HG03575 (cell line): ENCODE measurements around the gene DKK3.

Experiments used
- ATAC-seq: cut with Tn5 transposase; IDR thresholded peaks from one replicate; pipeline ENCODE4 v1.9.1; 2021; ENCODE audit not compliant: unreplicated experiment, insufficient number of reproducible peaks, low FRiP score; ENCODE audit errors: extremely low read depth

DKK3 gene

GRCh38 chr11:12008790-12009616 is 577 bp upstream of the DKK3 start:
- ATAC-seq: no peak

- no peak for ATAC-seq
Measured at GRCh38 chr11:12007230-12007593, 1.2 kb downstream of the DKK3 start.

- no peak for ATAC-seq
Measured at GRCh38 chr11:12006552-12007229, 1.7 kb downstream of the DKK3 start.

DNA sequence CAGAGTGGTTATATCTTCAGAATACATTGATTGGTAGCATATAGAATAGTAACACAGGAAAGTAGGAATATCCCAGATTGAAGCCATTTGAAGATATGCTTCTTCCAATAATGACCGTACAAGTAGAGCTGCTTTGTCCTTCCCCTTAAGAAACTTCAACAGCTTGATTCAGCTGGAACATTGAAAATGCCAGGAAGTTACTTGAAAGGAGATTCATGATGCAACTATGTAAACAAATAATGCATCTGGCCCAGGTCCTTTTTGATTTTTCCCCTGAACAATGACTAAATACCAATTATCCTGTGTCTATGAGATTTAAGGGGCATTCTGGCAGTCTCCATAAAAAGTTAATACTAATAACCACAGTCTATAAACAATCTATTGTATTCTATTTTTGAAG is 3.0 kb downstream of the DKK3 start:
- no peak for ATAC-seq

- no peak for ATAC-seq
Measured at GRCh38 chr11:12005061-12005460, 3.4 kb downstream of the DKK3 start.

GRCh38 chr11:12003815-12004214 is 4.6 kb downstream of the DKK3 start:
- no peak for ATAC-seq

DNA sequence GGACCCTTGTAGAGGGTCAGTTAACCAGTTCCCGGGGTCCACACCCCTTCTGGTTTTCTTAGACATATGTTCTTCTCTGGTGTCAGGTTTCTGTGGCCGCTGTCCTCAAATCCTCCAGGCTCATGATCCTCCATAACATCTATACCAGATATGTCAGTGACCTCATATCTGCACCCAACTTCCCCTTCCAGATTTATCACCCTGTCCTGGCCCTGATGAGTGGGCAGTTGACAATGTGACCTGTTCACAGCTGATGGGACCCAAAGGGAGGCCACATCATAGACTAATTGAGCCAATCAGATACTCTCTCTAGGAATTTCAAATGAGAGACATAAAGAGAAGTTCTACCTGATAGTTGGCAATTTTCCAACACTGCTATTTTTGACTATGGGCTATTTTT is 5.1 kb downstream of the DKK3 start:
- no peak for ATAC-seq

DNA sequence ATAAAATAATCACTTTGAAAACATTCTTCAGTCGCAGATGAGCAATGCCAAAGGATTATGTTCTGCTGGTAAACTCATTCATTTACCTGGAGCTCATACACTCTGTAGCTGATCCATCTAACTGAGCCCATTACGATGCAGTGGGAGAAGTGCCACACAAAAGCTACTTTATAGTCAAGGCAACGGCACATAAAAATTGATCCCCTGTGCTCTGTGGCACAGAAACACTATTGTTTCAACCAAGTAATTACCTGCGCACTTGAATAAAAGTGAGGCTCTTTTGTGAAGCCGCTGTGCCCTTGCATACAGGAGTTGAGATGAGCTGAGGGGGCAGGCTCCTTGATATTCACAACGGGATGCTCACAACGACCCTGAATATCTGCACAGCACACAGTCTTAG is 7.2 kb downstream of the DKK3 start:
- ATAC-seq: no peak

GRCh38 chr11:11998091-11998781 is 10.2 kb downstream of the DKK3 start:
- ATAC-seq: no peak

DNA sequence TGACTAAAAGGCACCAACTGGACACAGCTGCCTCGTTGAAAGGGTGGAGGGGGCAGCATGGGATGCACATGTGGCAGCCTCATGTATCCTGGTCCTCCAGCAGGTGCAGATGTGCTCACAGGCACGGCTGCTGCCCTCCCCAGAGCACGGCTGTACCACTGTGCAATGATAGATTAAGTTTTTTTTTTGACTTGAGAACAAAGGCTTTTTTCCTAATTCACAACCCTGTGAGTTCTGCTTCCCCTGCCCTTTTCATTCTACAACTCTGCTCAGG is 11.4 kb downstream of the DKK3 start:
- ATAC-seq: no peak

GRCh38 chr11:11996321-11997048 is 11.9 kb downstream of the DKK3 start:
- ATAC-seq: no peak

- ATAC-seq: no peak
Measured at GRCh38 chr11:11995601-11996000, 12.8 kb downstream of the DKK3 start.

GRCh38 chr11:11993839-11994238 is 14.6 kb downstream of the DKK3 start:
- no peak for ATAC-seq

GRCh38 chr11:11992257-11993212 is 15.9 kb downstream of the DKK3 start:
- no peak for ATAC-seq

DNA sequence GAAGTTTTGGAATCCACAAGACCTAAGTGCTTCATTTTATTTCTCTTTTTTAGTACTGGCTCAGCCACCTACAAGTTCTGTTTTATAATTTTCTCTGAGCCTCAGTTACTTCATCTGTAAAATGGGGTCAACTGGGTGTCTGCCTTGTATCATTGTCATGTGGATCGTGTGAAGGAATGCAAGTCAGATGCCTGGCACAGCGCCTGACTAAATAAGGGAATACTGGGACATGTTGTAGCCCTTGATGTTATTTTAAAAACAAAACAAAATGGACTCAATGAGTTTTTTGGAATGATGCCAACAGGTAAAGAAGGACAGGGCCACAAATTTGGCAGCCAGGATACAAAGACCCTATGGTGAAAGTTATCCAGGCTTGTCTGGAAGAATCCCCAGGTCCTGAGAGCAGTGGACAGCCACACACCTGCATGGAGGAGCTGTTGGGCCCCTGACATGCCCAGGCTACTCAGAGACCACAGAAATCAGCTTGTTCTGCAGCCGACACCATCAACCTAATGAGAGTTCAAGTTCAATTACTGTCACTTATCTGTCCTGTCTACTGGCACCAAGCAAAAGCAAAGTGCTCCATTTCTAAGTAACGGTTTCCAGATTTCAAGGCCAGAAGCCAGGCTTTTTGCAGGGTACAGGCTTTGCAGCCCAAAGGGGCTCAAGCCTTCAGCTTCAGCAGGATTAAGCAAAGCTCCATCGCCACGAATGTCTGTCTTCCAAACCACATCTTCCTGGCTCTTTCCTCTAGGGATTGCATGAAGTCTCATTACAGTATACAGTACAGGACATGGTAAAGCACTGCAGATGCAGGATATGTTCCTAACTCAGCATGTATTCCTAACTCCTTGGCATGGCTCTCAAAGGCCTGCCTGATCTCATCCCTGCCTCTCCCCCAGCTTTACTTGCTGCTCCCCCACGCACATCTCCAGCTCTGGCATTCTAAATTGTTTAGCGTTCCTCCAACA is 18.4 kb downstream of the DKK3 start:
- no peak for ATAC-seq

DNA sequence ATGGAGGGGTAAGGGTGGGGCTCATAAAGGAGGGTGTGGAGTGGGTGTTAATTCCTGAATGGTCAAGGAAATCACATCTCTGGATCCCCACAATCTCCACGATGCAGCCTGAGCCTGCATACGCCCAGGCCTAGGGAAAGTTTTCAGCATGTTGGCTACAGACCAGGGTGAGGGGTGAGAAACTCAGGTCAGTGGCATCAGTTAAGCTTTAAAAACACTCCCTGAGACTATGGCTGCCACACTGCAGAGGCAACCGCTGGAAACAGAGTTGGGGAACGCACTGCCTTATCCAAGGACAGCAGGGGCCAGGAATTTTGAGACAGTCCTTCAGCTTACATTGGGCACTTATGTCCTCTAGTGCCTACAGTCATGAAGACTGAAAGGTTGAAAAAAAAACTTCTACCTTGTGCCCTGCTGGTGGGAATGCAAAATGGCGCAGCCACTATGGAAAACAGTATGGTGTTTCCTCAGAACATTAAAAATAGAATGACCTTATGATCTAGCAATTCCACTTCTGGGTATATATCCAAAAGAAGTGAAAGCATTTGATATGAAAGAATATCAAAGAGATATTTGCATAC is 19.7 kb downstream of the DKK3 start:
- no peak for ATAC-seq

GRCh38 chr11:11988099-11988651 is 20.3 kb downstream of the DKK3 start:
- no peak for ATAC-seq
